ENCODE data around the gene LCN6.

DNA sequence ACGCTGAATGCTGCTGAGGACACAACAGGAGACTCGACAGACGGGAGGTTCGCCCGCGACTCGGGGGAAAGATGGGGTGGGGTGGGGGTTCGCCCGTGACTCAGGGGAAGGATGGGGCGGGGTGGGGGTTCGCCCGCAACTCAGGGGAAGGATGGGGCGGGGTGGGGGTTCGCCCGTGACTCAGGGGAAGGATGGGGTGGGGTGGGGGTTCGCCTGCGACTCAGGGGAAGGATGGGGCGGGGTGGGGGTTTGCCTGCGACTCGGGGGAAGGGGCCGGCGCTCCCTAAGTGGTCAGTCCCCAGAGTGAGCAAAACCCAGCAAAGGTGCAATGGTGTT is 2.2 kb downstream of the LCN6 start:
- TF ChIP-seq, protein P1, sequence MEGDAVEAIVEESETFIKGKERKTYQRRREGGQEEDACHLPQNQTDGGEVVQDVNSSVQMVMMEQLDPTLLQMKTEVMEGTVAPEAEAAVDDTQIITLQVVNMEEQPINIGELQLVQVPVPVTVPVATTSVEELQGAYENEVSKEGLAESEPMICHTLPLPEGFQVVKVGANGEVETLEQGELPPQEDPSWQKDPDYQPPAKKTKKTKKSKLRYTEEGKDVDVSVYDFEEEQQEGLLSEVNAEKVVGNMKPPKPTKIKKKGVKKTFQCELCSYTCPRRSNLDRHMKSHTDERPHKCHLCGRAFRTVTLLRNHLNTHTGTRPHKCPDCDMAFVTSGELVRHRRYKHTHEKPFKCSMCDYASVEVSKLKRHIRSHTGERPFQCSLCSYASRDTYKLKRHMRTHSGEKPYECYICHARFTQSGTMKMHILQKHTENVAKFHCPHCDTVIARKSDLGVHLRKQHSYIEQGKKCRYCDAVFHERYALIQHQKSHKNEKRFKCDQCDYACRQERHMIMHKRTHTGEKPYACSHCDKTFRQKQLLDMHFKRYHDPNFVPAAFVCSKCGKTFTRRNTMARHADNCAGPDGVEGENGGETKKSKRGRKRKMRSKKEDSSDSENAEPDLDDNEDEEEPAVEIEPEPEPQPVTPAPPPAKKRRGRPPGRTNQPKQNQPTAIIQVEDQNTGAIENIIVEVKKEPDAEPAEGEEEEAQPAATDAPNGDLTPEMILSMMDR (IDR thresholded peaks at IDR 0.05), result no peak
- TF ChIP-seq CREB1 (CRISPR knock-in tag; IDR thresholded peaks at IDR 0.05), result no peak
- TF ChIP-seq, protein P2, sequence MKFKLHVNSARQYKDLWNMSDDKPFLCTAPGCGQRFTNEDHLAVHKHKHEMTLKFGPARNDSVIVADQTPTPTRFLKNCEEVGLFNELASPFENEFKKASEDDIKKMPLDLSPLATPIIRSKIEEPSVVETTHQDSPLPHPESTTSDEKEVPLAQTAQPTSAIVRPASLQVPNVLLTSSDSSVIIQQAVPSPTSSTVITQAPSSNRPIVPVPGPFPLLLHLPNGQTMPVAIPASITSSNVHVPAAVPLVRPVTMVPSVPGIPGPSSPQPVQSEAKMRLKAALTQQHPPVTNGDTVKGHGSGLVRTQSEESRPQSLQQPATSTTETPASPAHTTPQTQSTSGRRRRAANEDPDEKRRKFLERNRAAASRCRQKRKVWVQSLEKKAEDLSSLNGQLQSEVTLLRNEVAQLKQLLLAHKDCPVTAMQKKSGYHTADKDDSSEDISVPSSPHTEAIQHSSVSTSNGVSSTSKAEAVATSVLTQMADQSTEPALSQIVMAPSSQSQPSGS (CRISPR knock-in tag; IDR thresholded peaks at IDR 0.05; ENCODE audit: borderline replicate concordance, low read depth), result no peak
- TF ChIP-seq, protein P3, sequence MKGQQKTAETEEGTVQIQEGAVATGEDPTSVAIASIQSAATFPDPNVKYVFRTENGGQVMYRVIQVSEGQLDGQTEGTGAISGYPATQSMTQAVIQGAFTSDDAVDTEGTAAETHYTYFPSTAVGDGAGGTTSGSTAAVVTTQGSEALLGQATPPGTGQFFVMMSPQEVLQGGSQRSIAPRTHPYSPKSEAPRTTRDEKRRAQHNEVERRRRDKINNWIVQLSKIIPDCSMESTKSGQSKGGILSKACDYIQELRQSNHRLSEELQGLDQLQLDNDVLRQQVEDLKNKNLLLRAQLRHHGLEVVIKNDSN (CRISPR knock-in tag; IDR thresholded peaks at IDR 0.05), result no peak
- TF ChIP-seq, protein P4, sequence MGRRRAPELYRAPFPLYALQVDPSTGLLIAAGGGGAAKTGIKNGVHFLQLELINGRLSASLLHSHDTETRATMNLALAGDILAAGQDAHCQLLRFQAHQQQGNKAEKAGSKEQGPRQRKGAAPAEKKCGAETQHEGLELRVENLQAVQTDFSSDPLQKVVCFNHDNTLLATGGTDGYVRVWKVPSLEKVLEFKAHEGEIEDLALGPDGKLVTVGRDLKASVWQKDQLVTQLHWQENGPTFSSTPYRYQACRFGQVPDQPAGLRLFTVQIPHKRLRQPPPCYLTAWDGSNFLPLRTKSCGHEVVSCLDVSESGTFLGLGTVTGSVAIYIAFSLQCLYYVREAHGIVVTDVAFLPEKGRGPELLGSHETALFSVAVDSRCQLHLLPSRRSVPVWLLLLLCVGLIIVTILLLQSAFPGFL (CRISPR knock-in tag; IDR thresholded peaks at IDR 0.05; ENCODE audit: borderline replicate concordance), result no peak

All from WTC11 (cell line).